ENCODE data around the gene MIB1. TPM values are rescaled to one million over a fixed set of nuclear protein-coding genes. Genes with fewer than 3 reads are reported as not detected.

The MIB1 gene
- total RNA-seq, 1 experiment from 2014 or later = 56.1 TPM

- RAD21 ChIA-PET (ENCODE audit: low non-redundant PET in 1 of 2, low total read pairs in 2 of 2, uncharacterized antibody in 2 of 2, unreplicated experiment in 2 of 2) = no interaction called here
- no peak for ATAC-seq
- DNase-seq (ENCODE audit: low read depth, low spot score) = no peak
- Histone ChIP-seq H3K79me2 (ENCODE audit: insufficient read depth, low read length) (peaks cover 49% of the 10 kb centered on the region), H3K4me1 (ENCODE audit: control insufficient read depth in 1 of 2, insufficient read depth in 2 of 2, low read length in 2 of 2) (peaks cover 11 to 21% of the 10 kb centered on the region in 2 experiments), H3K9me3 (ENCODE audit: control insufficient read depth in 1 of 2, insufficient read depth in 1 of 2, low read depth in 1 of 2, low read length in 2 of 2) (no peaks in the 10 kb centered on the region), H3K4me2 (ENCODE audit: low read length) (peak overlapping the region; percentile 90), H2AFZ (ENCODE audit: low read depth, low read length, poor library complexity, severe bottlenecking) (no peak overlapping the region), H3K9ac (ENCODE audit: low read length) (peak overlapping the region; percentile 90), H3K27me3 (ENCODE audit: insufficient read depth, low read length) (no peaks in the 10 kb centered on the region), H3K36me3 (ENCODE audit: control insufficient read depth in 1 of 2, insufficient read depth in 2 of 2, low read length in 2 of 2) (no peaks in the 10 kb centered on the region), H4K20me1 (ENCODE audit: insufficient read depth) (no peaks in the 10 kb centered on the region), H3K27ac (ENCODE audit: low read depth, low read length) (peak overlapping the region; percentile 92), H3K9me2 (ENCODE audit: insufficient read depth) (no peaks in the 10 kb centered on the region), H3K4me3 (replicated peaks in 1 of 2; ENCODE audit: low read depth in 1 of 2, low read length in 2 of 2) (peak overlapping the region; percentile 77 to 80)
- POLR2A ChIA-PET = interaction anchor here (1.4 kb wide), 1 partner anchor 20 kb away, joined by 3 read pairs; no protein-coding TSS in a partner anchor
- TF ChIP-seq ZFX (IDR thresholded peaks at IDR 0.05) (peak; percentile 70), SRF (IDR thresholded peaks at IDR 0.05; ENCODE audit: low read depth) (no peak), EZH2phosphoT487 (IDR thresholded peaks at IDR 0.05; ENCODE audit: borderline replicate concordance) (no peak)
- no TSS peak for BruUV-seq (replicated peaks)
- intact Hi-C loops (cut with micrococcal nuclease) = loop anchor here (5.0 kb wide), 2 partner anchors 39 to 129 kb away; partner anchors contain the start of genes ABHD3 and SNRPD1
- CTCF ChIA-PET = interaction anchor here (1.5 kb wide), 1 partner anchor 140 kb away, joined by 5 read pairs; the partner anchor contains the start of gene ESCO1
Measured at GRCh38 chr18:21741312-21741561, 645 bp downstream of the MIB1 start.

- Histone ChIP-seq H3K4me2 (ENCODE audit: low read length) (peak overlapping the region; percentile 90), H2AFZ (ENCODE audit: low read depth, low read length, poor library complexity, severe bottlenecking) (no peak overlapping the region), H3K79me2 (ENCODE audit: insufficient read depth, low read length) (peaks cover 53% of the 10 kb centered on the region), H3K9ac (ENCODE audit: low read length) (peak overlapping the region; percentile 90), H3K27ac (ENCODE audit: low read depth, low read length) (peak overlapping the region; percentile 92), H3K9me2 (ENCODE audit: insufficient read depth) (no peaks in the 10 kb centered on the region), H4K20me1 (ENCODE audit: insufficient read depth) (no peaks in the 10 kb centered on the region), H3K27me3 (ENCODE audit: insufficient read depth, low read length) (no peaks in the 10 kb centered on the region), H3K4me1 (ENCODE audit: control insufficient read depth in 1 of 2, insufficient read depth in 2 of 2, low read length in 2 of 2) (peaks cover 11 to 21% of the 10 kb centered on the region in 2 experiments), H3K4me3 (replicated peaks in 1 of 2; ENCODE audit: low read depth in 1 of 2, low read length in 2 of 2) (peak overlapping the region; percentile 77 to 80), H3K36me3 (ENCODE audit: control insufficient read depth in 1 of 2, insufficient read depth in 2 of 2, low read length in 2 of 2) (no peaks in the 10 kb centered on the region), H3K9me3 (ENCODE audit: control insufficient read depth in 1 of 2, insufficient read depth in 1 of 2, low read depth in 1 of 2, low read length in 2 of 2) (no peaks in the 10 kb centered on the region)
- intact Hi-C loops (cut with micrococcal nuclease) = loop anchor here (5.0 kb wide), 2 partner anchors 39 to 129 kb away; partner anchors contain the start of genes ABHD3 and SNRPD1
- BruUV-seq (replicated peaks) = TSS peak; percentile 34
- DNase-seq (ENCODE audit: low read depth, low spot score) = no peak
- ATAC-seq = peak; percentile 2; the same call in 1 of the 2 replicates
- RAD21 ChIA-PET (ENCODE audit: low non-redundant PET in 1 of 2, low total read pairs in 2 of 2, uncharacterized antibody in 2 of 2, unreplicated experiment in 2 of 2) = no interaction called here
- POLR2A ChIA-PET = interaction anchor here (1.4 kb wide), 1 partner anchor 20 kb away, joined by 3 read pairs; no protein-coding TSS in a partner anchor
- CTCF ChIA-PET = interaction anchor here (1.5 to 1.7 kb wide), 2 partner anchors 141 kb away, joined by 5 to 7 read pairs; partner anchors contain the start of gene ESCO1
- TF ChIP-seq CTCF (IDR thresholded peaks at IDR 0.05 in 2 of 3, conservative IDR thresholded peaks at IDR 0.05 in 1 of 3; ENCODE audit: borderline replicate concordance in 1 of 3, insufficient read depth in 1 of 3, low read depth in 2 of 3, low read length in 2 of 3) (no peak), ZBTB33 (IDR thresholded peaks at IDR 0.05; ENCODE audit: extremely low read depth, insufficient replicate concordance, low read length) (no peak), ZNF274 (IDR thresholded peaks at IDR 0.05; ENCODE audit: low read depth, low read length) (no peak), FOSL1 (IDR thresholded peaks at IDR 0.05; ENCODE audit: low read depth) (no peak), ELF1 (IDR thresholded peaks at IDR 0.05; ENCODE audit: borderline replicate concordance, low read depth) (no peak), EGR1 (IDR thresholded peaks at IDR 0.05; ENCODE audit: low read depth) (no peak), EZH2phosphoT487 (IDR thresholded peaks at IDR 0.05; ENCODE audit: borderline replicate concordance) (no peak), CBX3 (IDR thresholded peaks at IDR 0.05; ENCODE audit: low read depth) (no peak), SP1 (IDR thresholded peaks at IDR 0.05; ENCODE audit: low read depth) (no peak), JUND (IDR thresholded peaks at IDR 0.05) (no peak), TCF7L2 (IDR thresholded peaks at IDR 0.05; ENCODE audit: borderline replicate concordance, extremely low read depth, insufficient read depth, insufficient read length) (no peak), ZFX (IDR thresholded peaks at IDR 0.05) (no peak; the same call in 1 of the 2 replicates), POLR2AphosphoS5 (IDR thresholded peaks at IDR 0.05; ENCODE audit: low read depth, low read length) (no peak)
Measured at GRCh38 chr18:21741562-21742314, 1.1 kb downstream of the MIB1 start.

All from HCT116 (cell line).